Measurements from ENCODE around the gene ARHGAP26.

Gene ARHGAP26

DNA sequence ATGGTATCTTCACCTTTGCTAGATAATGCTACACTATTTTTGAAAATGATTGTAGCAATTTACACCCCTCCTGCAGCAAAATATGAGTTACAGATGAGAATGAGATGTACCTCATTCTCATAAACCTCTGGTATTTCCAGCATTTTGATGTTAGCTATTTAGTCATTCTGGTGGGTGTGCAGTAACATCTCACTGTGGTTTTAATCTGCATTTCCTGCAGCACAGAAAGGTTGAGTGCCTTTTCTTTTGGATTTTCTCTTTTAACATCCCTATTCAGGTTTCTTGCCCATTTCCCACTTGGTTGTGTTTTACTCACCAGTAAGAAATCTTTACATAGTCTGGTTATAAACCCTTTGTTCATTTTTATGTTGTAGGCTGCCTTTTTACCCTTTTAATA is 427.1 kb downstream of the ARHGAP26 start:
- Histone ChIP-seq H3K9ac (peak overlapping the region; percentile 54; the same call in 1 of the 2 replicates), H4K20me1 (ENCODE audit: insufficient read depth) (no peaks in the 10 kb centered on the region), H2AFZ (ENCODE audit: low read depth) (no peak overlapping the region; the same call in 1 of the 2 replicates), H3K4me1 (ENCODE audit: low read depth, poor library complexity, severe bottlenecking) (peaks cover 94% of the 10 kb centered on the region), H3K27ac (peak overlapping the region; percentile 90), H3K36me3 (ENCODE audit: insufficient read depth) (no peaks in the 10 kb centered on the region), H3K4me3 (IDR thresholded peaks at IDR 0.05; ENCODE audit: insufficient read depth, low read depth, low read length) (no peak overlapping the region), H3K4me2 (peak overlapping the region; percentile 66), H3K27me3 (ENCODE audit: insufficient read depth, low read depth) (no peaks in the 10 kb centered on the region), H3K79me2 (ENCODE audit: insufficient read depth, low read depth) (no peaks in the 10 kb centered on the region)
- TF ChIP-seq, protein P1, sequence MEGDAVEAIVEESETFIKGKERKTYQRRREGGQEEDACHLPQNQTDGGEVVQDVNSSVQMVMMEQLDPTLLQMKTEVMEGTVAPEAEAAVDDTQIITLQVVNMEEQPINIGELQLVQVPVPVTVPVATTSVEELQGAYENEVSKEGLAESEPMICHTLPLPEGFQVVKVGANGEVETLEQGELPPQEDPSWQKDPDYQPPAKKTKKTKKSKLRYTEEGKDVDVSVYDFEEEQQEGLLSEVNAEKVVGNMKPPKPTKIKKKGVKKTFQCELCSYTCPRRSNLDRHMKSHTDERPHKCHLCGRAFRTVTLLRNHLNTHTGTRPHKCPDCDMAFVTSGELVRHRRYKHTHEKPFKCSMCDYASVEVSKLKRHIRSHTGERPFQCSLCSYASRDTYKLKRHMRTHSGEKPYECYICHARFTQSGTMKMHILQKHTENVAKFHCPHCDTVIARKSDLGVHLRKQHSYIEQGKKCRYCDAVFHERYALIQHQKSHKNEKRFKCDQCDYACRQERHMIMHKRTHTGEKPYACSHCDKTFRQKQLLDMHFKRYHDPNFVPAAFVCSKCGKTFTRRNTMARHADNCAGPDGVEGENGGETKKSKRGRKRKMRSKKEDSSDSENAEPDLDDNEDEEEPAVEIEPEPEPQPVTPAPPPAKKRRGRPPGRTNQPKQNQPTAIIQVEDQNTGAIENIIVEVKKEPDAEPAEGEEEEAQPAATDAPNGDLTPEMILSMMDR (conservative IDR thresholded peaks at IDR 0.05; ENCODE audit: low read depth, low read length) = no peak

DNA sequence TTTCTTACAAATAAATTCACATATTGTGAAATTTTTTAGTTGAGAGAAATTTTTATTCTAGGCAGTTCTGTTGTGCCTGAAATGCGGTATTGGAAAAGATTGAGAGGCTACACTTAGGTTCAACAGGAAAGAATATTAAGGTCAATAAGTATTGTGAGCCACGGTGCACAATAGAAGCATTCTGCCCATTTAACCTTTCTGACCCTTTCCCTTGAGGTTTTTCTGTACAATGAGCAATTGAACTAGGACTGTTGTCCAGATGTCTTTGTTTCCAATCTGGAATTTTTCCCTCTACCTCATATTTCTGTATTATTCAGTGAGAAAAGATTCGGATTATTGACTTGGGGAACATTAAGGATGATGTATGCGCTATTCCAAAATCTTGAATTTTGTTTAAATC is 428.2 kb downstream of the ARHGAP26 start:
- Histone ChIP-seq H3K27ac (no peak overlapping the region; the same call in 1 of the 2 replicates), H3K4me2 (no peak overlapping the region), H3K27me3 (ENCODE audit: insufficient read depth, low read depth) (no peaks in the 10 kb centered on the region), H3K4me1 (ENCODE audit: low read depth, poor library complexity, severe bottlenecking) (peaks cover 85% of the 10 kb centered on the region), H3K36me3 (ENCODE audit: insufficient read depth) (no peaks in the 10 kb centered on the region), H3K9ac (no peak overlapping the region), H4K20me1 (ENCODE audit: insufficient read depth) (no peaks in the 10 kb centered on the region), H3K4me3 (IDR thresholded peaks at IDR 0.05; ENCODE audit: insufficient read depth, low read depth, low read length) (no peak overlapping the region), H2AFZ (ENCODE audit: low read depth) (no peak overlapping the region), H3K79me2 (ENCODE audit: insufficient read depth, low read depth) (no peaks in the 10 kb centered on the region)
- TF ChIP-seq, protein P1 (conservative IDR thresholded peaks at IDR 0.05; ENCODE audit: low read depth, low read length) = no peak

DNA sequence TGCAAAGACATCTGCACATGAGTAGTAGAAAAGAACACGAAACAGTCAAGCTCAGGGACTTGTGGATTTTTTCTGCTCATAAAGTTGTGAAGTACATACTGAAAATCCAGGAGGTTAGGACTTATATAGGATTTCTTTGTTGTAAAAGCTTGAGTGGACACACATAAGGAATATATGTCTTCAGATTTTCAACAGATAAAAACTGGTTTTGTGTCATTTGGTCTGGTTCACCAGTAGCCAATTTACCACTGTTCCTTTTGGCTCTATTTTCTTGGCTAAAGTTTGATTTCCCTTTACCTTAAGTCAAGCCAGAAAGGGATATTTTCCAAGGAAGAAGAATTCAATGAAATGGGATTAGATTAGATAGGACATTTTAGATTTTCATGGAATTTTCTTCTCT is 429.0 kb downstream of the ARHGAP26 start:
- H2AFZ ChIP-seq (ENCODE audit: low read depth) = no peak overlapping the region
- H3K27ac ChIP-seq = no peak overlapping the region
- H3K79me2 ChIP-seq (ENCODE audit: insufficient read depth, low read depth) = no peaks in the 10 kb centered on the region
- TF ChIP-seq, protein P1 (conservative IDR thresholded peaks at IDR 0.05; ENCODE audit: low read depth, low read length) = no peak
- H3K36me3 ChIP-seq (ENCODE audit: insufficient read depth) = no peaks in the 10 kb centered on the region
- H3K27me3 ChIP-seq (ENCODE audit: insufficient read depth, low read depth) = no peaks in the 10 kb centered on the region
- no peak overlapping the region for H3K9ac ChIP-seq
- no peaks in the 10 kb centered on the region for H4K20me1 ChIP-seq (ENCODE audit: insufficient read depth)
- H3K4me2 ChIP-seq = peak overlapping the region; percentile 5; the same call in 1 of the 2 replicates
- no peak overlapping the region for H3K4me3 ChIP-seq (IDR thresholded peaks at IDR 0.05; ENCODE audit: insufficient read depth, low read depth, low read length)
- H3K4me1 ChIP-seq (ENCODE audit: low read depth, poor library complexity, severe bottlenecking) = peaks cover 77% of the 10 kb centered on the region

DNA sequence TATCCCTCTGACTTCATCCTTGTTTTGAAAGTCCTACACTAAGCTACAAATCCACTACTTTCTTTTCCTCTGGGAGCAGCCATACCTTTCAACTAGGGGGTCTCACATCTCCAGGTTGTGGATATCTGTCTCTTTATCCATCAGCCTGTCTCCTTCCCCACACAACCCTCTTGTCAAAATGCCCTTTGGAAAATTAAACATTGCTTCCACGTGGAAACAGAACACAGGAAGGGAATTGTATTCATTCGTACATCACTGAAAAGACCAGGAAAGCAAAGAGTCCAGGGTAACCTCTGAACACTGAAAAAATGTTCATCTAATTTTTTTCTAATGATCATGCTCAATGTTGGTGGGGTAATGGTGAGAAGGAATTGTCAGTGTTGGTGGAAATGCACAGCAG is 429.7 kb downstream of the ARHGAP26 start:
- no peak overlapping the region for H3K27ac ChIP-seq

More for the DNA sequence above, 429.7 kb downstream of the ARHGAP26 start:
- Histone ChIP-seq H3K9ac (no peak overlapping the region), H3K27me3 (ENCODE audit: insufficient read depth, low read depth) (no peaks in the 10 kb centered on the region), H3K4me3 (IDR thresholded peaks at IDR 0.05; ENCODE audit: insufficient read depth, low read depth, low read length) (no peak overlapping the region), H3K36me3 (ENCODE audit: insufficient read depth) (no peaks in the 10 kb centered on the region), H4K20me1 (ENCODE audit: insufficient read depth) (no peaks in the 10 kb centered on the region), H2AFZ (ENCODE audit: low read depth) (no peak overlapping the region), H3K4me1 (ENCODE audit: low read depth, poor library complexity, severe bottlenecking) (peaks cover 77% of the 10 kb centered on the region), H3K4me2 (no peak overlapping the region), H3K79me2 (ENCODE audit: insufficient read depth, low read depth) (no peaks in the 10 kb centered on the region)
- TF ChIP-seq, protein P1 (conservative IDR thresholded peaks at IDR 0.05; ENCODE audit: low read depth, low read length) = no peak
